Right atrium auricular region (tissue), 2 donors: ENCODE measurements around the gene SCN8A. TPM values are rescaled to one million over a fixed set of nuclear protein-coding genes. Genes with fewer than 3 reads are reported as not detected.

Experiments used
- DNase-seq: peaks from one replicate; pipeline ENCODE4 v3.0.0-alpha.2; 2019; ENCODE audit warnings: low spot score
- H3K27ac ChIP-seq, 2 donors: fragments of 200-600 bp; sonication (generic); 1 replicate in 1 of 2; 2 replicates in 1 of 2; pipeline ENCODE4 v1.5.1; 2016 to 2019
- H3K27me3 ChIP-seq, 2 donors: fragments of 200-600 bp; sonication (generic); one replicate each; pipeline versions ENCODE4 v1.5.1 to v1.6.0; 2017 to 2019
- H3K36me3 ChIP-seq: fragments of 200-600 bp; sonication (generic); one replicate; pipeline ENCODE4 v1.5.1; 2016
- H3K4me1 ChIP-seq, 2 donors: fragments of 200-600 bp; sonication (generic); one replicate each; pipeline versions ENCODE4 v1.5.1 to v1.6.0; 2017 to 2019
- H3K4me3 ChIP-seq, 2 donors: fragments of 200-600 bp; sonication (generic); 1 replicate in 1 of 2; 2 replicates in 1 of 2; pipeline ENCODE4 v1.5.1; 2017 to 2019; ENCODE audit warnings: mild to moderate bottlenecking in 1 of 2, moderate library complexity in 1 of 2
- H3K9me3 ChIP-seq, 2 donors: fragments of 200-600 bp; sonication (generic); one replicate each; pipeline ENCODE4 v1.5.1; 2019
- total RNA-seq, 2 donors: library from RNA; depleted of rRNA; stranded (reverse); fragments of >200 nt; gene quantifications; one replicate each; pipeline ENCODE4 v1.1.0, GENCODE V29; 2016
- TF ChIP-seq, protein P1 (sequence below), 2 donors: fragments of 200-600 bp; sonication (generic); IDR thresholded peaks; one replicate each; pipeline ENCODE4 v1.5.1; 2019; ENCODE audit warnings: antibody characterized with exemption in 2 of 2

SCN8A gene
- total RNA-seq, 2 donors from 2014 or later: 0.19 to 0.24 TPM

DNA sequence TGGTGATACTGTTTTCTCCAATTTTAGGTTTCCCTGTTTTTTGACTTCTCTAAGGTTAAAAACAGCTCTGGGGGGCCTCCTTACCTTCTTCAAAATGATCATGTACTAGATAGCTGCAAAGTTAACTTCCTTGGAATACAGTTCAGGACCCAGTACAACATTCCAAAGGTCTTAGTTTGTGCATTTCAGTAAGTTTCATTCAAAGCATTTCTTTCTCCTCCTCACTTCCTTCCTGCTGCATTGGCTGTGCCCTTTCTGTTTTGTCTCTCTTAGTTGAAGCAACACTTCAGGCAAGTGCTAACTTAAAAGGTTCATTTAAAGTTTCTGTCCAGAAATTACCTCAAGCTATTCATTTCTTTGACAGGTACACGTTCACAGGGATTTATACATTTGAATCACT, 95.7 kb downstream of the SCN8A start:
- no peak for DNase-seq
- no peaks in the 10 kb centered on the region for H3K27me3 ChIP-seq
- H3K4me1 ChIP-seq: no peaks in the 10 kb centered on the region
- no peak overlapping the region for H3K4me3 ChIP-seq
- no peaks in the 10 kb centered on the region for H3K9me3 ChIP-seq
- TF ChIP-seq, protein P1, sequence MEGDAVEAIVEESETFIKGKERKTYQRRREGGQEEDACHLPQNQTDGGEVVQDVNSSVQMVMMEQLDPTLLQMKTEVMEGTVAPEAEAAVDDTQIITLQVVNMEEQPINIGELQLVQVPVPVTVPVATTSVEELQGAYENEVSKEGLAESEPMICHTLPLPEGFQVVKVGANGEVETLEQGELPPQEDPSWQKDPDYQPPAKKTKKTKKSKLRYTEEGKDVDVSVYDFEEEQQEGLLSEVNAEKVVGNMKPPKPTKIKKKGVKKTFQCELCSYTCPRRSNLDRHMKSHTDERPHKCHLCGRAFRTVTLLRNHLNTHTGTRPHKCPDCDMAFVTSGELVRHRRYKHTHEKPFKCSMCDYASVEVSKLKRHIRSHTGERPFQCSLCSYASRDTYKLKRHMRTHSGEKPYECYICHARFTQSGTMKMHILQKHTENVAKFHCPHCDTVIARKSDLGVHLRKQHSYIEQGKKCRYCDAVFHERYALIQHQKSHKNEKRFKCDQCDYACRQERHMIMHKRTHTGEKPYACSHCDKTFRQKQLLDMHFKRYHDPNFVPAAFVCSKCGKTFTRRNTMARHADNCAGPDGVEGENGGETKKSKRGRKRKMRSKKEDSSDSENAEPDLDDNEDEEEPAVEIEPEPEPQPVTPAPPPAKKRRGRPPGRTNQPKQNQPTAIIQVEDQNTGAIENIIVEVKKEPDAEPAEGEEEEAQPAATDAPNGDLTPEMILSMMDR (IDR thresholded peaks at IDR 0.05): no peak
- H3K36me3 ChIP-seq: no peaks in the 10 kb centered on the region
- no peak overlapping the region for H3K27ac ChIP-seq

DNA sequence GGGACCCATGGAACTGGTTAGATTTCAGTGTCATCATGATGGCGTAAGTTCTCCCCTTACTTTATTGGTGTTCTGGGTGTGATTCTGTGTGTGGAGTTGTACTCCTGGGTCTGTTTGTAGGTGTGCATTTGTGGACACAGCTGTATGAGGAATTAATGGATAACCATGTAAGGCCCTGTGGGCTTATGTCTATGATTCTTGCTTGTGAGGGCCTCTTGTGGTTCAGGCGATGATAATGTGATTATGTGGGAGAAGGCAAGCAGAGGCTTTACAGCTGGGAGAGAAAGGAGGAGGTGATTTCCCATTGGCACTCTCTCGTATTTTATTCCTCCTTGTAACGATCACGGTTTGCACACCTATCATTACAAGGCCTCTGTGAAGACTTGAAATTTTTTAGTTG, 96.1 kb downstream of the SCN8A start:
- no peaks in the 10 kb centered on the region for H3K4me1 ChIP-seq
- no peaks in the 10 kb centered on the region for H3K27me3 ChIP-seq
- no peaks in the 10 kb centered on the region for H3K9me3 ChIP-seq
- no peak for DNase-seq
- H3K4me3 ChIP-seq: no peak overlapping the region
- TF ChIP-seq, protein P1 (IDR thresholded peaks at IDR 0.05): no peak
- H3K36me3 ChIP-seq: no peaks in the 10 kb centered on the region
- no peak overlapping the region for H3K27ac ChIP-seq

DNA sequence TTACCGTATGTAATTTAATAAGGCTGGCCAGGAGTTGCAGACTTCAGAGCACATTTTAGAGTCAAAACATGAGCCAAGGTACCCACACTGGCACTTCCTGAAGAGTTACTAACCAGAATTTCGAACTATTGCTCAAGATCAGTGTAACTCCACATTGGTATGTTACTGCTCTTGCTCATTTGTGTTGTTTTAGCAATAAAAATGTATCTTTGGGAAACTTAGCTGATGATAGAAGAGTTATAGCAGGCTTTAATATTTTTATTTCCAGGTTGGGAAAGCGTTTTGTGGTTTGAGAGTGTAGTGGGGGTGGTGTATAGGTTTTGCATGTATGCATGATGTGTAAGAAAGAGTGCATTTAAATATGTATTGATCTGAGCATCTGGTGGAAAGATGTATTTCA, 96.6 kb downstream of the SCN8A start:
- no peak for DNase-seq
- Histone ChIP-seq H3K27ac (no peak overlapping the region), H3K9me3 (no peaks in the 10 kb centered on the region)

DNA sequence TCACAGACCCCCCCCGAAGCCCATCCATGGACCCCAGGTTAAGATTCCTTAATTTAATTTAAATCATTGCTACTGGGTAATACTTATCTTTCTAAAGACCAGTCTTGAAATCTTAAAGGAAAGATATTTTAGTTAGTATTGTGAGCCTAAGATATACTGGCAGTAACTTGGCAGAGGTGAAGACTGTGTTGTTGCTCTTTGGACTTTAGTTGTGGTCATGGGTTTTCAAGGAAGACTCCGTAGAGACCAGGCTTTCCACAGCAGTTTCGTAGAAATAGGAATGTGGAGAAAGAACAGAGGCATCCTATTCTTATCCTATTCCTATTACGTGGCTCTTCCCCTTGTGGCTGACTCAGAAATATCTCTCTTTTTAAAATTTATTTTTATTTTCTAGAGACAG, 99.0 kb downstream of the SCN8A start:
- no peak overlapping the region for H3K4me3 ChIP-seq
- no peaks in the 10 kb centered on the region for H3K9me3 ChIP-seq

More for the DNA sequence above, 96.6 kb downstream of the SCN8A start:
- no peak overlapping the region for H3K4me3 ChIP-seq
- TF ChIP-seq, protein P1 (IDR thresholded peaks at IDR 0.05): no peak
- no peaks in the 10 kb centered on the region for H3K4me1 ChIP-seq
- no peaks in the 10 kb centered on the region for H3K36me3 ChIP-seq
- H3K27me3 ChIP-seq: no peaks in the 10 kb centered on the region

DNA sequence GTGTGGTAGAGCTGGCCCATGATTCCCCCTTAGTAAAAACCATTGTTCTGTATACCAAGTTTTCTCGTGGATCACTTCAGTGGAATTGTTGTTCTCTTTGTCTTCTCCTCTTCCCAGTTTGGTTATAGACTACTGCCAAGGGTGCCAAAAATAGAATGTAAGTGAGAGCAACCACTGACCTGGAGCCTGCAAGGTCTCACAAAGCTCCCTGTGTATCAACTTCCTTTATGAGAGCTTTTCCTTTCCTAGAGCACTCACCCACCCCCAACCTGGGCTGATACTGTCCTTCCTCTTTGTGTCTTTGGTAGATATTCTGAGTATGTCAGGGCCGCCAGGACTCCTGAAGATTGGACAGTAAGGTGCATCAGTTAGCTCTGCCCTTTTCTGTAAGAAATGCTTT, 101.0 kb downstream of the SCN8A start:
- Histone ChIP-seq H3K27me3 (no peaks in the 10 kb centered on the region), H3K9me3 (no peaks in the 10 kb centered on the region), H3K4me3 (no peak overlapping the region), H3K36me3 (no peaks in the 10 kb centered on the region), H3K27ac (no peak overlapping the region), H3K4me1 (no peaks in the 10 kb centered on the region)
- DNase-seq: no peak
- TF ChIP-seq, protein P1 (IDR thresholded peaks at IDR 0.05): no peak

More for the DNA sequence above, 99.0 kb downstream of the SCN8A start:
- TF ChIP-seq, protein P1 (IDR thresholded peaks at IDR 0.05): no peak
- H3K4me1 ChIP-seq: no peaks in the 10 kb centered on the region
- H3K27ac ChIP-seq: no peak overlapping the region
- no peaks in the 10 kb centered on the region for H3K36me3 ChIP-seq
- DNase-seq: no peak
- H3K27me3 ChIP-seq: no peaks in the 10 kb centered on the region

DNA sequence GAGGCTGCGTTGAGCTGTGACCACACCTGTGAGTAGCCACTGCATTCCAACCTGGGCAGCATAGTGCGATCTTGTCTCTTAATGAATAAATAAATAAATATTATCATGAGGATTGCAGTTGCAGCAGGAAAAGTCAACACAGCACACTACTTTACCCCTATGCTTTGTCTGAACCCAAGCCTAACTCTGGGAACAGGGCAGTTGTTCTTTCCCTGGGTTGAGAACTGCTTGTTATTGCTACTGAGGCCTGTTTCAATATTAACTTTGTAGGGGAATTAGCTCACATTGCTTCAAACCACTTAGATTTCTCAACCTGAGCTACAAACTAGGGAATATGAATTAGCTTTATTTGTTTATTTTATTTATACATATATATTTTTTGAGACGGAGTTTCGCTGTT, 102.5 kb downstream of the SCN8A start:
- TF ChIP-seq, protein P1 (IDR thresholded peaks at IDR 0.05): no peak
- Histone ChIP-seq H3K36me3 (no peaks in the 10 kb centered on the region), H3K4me1 (no peaks in the 10 kb centered on the region), H3K27me3 (no peaks in the 10 kb centered on the region), H3K27ac (no peak overlapping the region), H3K4me3 (no peak overlapping the region), H3K9me3 (no peaks in the 10 kb centered on the region)
- DNase-seq: no peak
